Measurements from ENCODE around the gene MAGI2.

The MAGI2 gene

DNA sequence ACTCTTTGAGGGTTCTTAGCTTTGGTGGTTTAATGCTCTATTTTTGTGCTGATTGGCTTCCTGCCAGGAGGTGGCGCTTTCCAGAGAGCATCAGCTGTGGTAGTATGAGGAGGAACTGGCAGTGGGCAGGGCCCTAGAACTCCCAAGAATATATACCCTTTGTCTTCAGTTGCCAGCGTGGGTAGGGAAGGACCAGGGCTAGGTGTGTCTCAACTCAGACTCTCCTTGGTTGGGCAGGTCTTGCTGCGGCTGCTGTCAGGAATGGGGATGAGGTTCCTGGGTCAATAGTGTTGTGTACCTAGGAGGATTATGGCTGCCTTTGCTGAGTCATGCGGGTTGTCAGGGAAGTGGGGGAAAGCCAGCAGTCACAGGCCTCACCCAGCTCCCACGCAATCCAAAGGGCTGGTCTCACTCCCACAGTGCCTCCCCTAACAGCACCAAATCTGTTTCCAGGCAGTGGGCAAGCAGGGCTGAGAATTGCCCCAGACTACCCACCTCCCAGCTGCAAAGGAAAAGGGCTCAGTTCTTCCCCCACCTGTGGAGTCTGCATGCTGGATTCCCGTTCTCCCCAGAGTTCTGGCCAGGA, 1463.4 kb downstream of the MAGI2 start:
- Histone ChIP-seq H3K9ac (ENCODE audit: low read length in 5 of 5) (no peak overlapping the region), H3K4me1 (ENCODE audit: control insufficient read depth in 5 of 5, insufficient read depth in 5 of 5, low read length in 5 of 5) (peaks cover 0 to 12% (median 0%) of the 10 kb centered on the region in 5 donors), H3K4me3 (ENCODE audit: low read depth in 1 of 5, low read length in 5 of 5) (no peak overlapping the region), H3K27ac (ENCODE audit: low read depth, low read length) (no peak overlapping the region), H3K9me3 (ENCODE audit: control insufficient read depth in 5 of 5, low read length in 5 of 5) (no peaks in the 10 kb centered on the region), H3K27me3 (ENCODE audit: control insufficient read depth in 5 of 5, insufficient read depth in 4 of 5, low read length in 5 of 5) (no peaks in the 10 kb centered on the region), H3K36me3 (ENCODE audit: control insufficient read depth in 5 of 5, insufficient read depth in 5 of 5, low read length in 5 of 5) (no peaks in the 10 kb centered on the region)

DNA sequence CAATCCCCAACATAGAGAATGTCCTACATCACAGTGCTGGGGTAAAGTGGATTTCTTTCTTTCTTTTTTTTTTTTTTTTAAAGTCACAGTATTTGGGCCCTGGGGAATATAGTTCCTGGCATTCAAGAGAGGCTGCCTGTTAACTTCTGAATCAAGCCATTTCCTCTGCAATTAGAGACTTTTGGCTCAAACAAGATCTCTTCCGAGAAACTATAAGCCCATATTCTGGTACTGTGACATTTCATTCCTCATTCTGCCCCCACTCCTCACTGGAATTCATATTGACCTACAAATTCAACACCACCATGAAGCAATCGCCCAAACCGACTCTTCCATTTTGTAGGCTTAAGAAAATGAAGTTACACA, 1467.5 kb downstream of the MAGI2 start:
- Histone ChIP-seq H3K9ac (ENCODE audit: low read length in 5 of 5) (peak overlapping the region in 1 of 5 donors; percentile 8), H3K9me3 (ENCODE audit: control insufficient read depth in 5 of 5, low read length in 5 of 5) (no peaks in the 10 kb centered on the region), H3K4me1 (ENCODE audit: control insufficient read depth in 5 of 5, insufficient read depth in 5 of 5, low read length in 5 of 5) (peaks cover 0 to 12% (median 0%) of the 10 kb centered on the region in 5 donors), H3K27ac (ENCODE audit: low read depth, low read length) (no peak overlapping the region), H3K36me3 (ENCODE audit: control insufficient read depth in 5 of 5, insufficient read depth in 5 of 5, low read length in 5 of 5) (no peaks in the 10 kb centered on the region), H3K27me3 (ENCODE audit: control insufficient read depth in 5 of 5, insufficient read depth in 4 of 5, low read length in 5 of 5) (no peaks in the 10 kb centered on the region), H3K4me3 (ENCODE audit: low read depth in 1 of 5, low read length in 5 of 5) (no peak overlapping the region)

DNA sequence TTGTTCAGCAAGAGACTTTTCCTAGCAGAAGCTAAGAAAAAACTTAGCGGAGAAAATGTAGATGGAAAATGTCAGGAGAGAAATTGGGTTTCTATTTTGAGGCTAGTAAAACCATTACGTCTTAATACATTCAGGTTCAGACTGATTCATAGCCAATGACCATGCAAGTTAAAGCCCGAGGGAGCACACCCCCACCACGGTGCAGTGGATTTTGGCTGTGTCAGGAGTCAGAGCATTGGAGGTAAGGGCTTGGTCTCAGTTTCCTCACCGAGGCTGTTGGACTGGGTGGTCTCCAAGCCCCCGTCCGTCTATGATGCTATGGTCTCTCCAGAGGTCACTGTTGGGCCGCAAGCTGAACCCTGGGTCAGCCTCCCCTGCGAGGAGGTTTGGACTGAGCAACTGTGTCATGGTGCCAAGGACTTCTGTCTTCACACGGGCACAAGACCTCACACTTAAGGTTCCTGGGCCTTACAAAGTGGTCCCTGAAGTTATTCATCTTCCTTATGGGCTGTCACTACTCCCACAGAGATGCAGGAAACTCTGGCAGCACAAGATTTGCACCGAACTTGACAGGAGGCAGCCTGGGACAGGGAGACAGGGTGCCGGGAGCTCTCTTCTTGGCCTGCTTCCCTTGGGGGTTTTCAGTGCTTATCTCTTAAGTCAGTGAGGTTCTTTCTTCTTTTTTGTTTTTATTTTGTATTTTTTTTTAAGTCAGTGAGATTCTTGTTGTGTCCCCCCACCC, 1468.1 kb downstream of the MAGI2 start:
- no peak overlapping the region for H3K4me3 ChIP-seq (ENCODE audit: low read depth in 1 of 5, low read length in 5 of 5)
- H3K4me1 ChIP-seq (ENCODE audit: control insufficient read depth in 5 of 5, insufficient read depth in 5 of 5, low read length in 5 of 5), result peaks cover 0 to 12% (median 0%) of the 10 kb centered on the region in 5 donors
- H3K9me3 ChIP-seq (ENCODE audit: control insufficient read depth in 5 of 5, low read length in 5 of 5), result no peaks in the 10 kb centered on the region
- H3K36me3 ChIP-seq (ENCODE audit: control insufficient read depth in 5 of 5, insufficient read depth in 5 of 5, low read length in 5 of 5), result no peaks in the 10 kb centered on the region
- H3K27me3 ChIP-seq (ENCODE audit: control insufficient read depth in 5 of 5, insufficient read depth in 4 of 5, low read length in 5 of 5), result no peaks in the 10 kb centered on the region
- peak overlapping the region in 1 of 5 donors; percentile 8 for H3K9ac ChIP-seq (ENCODE audit: low read length in 5 of 5)
- H3K27ac ChIP-seq (ENCODE audit: low read depth, low read length), result no peak overlapping the region

DNA sequence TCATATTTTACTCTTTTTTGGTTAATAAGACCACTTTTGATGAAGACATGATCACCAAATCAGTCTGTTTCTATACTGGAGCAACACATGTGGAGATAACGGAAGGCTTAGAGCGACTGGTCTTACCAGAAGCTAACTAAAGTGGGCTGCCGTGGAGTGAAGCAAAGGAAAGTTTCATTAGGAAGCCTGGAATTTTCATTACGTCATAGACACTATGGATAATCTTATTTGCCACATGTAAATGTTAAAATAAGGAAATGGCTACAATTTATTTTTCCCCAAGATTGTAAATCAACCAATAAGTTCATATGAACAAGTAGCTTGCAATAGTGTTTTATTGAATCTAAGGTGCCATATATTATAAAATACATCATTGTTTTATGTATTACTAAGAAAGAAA, 1469.5 kb downstream of the MAGI2 start:
- Histone ChIP-seq H3K27ac (ENCODE audit: low read depth, low read length) (no peak overlapping the region), H3K4me3 (ENCODE audit: low read depth in 1 of 5, low read length in 5 of 5) (no peak overlapping the region), H3K9me3 (ENCODE audit: control insufficient read depth in 5 of 5, low read length in 5 of 5) (no peaks in the 10 kb centered on the region), H3K27me3 (ENCODE audit: control insufficient read depth in 5 of 5, insufficient read depth in 4 of 5, low read length in 5 of 5) (no peaks in the 10 kb centered on the region), H3K36me3 (ENCODE audit: control insufficient read depth in 5 of 5, insufficient read depth in 5 of 5, low read length in 5 of 5) (no peaks in the 10 kb centered on the region), H3K9ac (ENCODE audit: low read length in 5 of 5) (no peak overlapping the region), H3K4me1 (ENCODE audit: control insufficient read depth in 5 of 5, insufficient read depth in 5 of 5, low read length in 5 of 5) (peaks cover 0 to 12% (median 0%) of the 10 kb centered on the region in 5 donors)

DNA sequence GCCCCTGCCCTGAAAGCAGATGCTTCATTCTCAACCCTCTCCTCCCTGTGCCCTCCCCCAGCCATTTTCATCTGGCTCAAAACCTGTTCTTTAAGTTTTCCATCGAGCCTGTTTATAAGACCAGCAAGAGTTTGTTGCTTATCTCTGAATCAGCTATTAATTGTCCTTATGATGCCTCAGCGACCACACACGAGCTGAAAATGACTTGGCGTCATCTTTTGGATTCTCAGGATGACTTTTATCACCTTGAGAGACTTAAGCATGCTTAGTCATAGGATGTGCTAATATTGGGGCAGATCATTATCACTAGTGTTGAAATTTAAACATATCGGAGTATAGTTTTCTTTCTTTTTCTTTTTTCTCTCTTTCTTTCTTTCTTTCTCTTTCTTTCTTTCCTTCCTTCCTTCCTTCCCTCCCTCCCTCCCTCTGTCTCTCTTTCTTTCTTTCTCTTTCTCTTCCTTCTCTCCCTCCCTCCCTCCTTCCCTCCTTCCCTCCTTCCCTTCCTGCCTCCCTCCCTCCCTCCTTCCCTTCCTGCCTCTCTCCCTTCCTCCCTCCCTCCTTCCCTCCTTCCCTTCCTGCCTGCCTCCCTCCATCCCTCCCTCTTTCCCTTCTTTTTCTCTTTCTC, 1470.4 kb downstream of the MAGI2 start:
- Histone ChIP-seq H3K4me1 (ENCODE audit: control insufficient read depth in 5 of 5, insufficient read depth in 5 of 5, low read length in 5 of 5) (peaks cover 0 to 12% (median 0%) of the 10 kb centered on the region in 5 donors), H3K36me3 (ENCODE audit: control insufficient read depth in 5 of 5, insufficient read depth in 5 of 5, low read length in 5 of 5) (no peaks in the 10 kb centered on the region), H3K27ac (ENCODE audit: low read depth, low read length) (no peak overlapping the region), H3K27me3 (ENCODE audit: control insufficient read depth in 5 of 5, insufficient read depth in 4 of 5, low read length in 5 of 5) (no peaks in the 10 kb centered on the region), H3K4me3 (ENCODE audit: low read depth in 1 of 5, low read length in 5 of 5) (no peak overlapping the region), H3K9ac (ENCODE audit: low read length in 5 of 5) (no peak overlapping the region), H3K9me3 (ENCODE audit: control insufficient read depth in 5 of 5, low read length in 5 of 5) (no peaks in the 10 kb centered on the region)

DNA sequence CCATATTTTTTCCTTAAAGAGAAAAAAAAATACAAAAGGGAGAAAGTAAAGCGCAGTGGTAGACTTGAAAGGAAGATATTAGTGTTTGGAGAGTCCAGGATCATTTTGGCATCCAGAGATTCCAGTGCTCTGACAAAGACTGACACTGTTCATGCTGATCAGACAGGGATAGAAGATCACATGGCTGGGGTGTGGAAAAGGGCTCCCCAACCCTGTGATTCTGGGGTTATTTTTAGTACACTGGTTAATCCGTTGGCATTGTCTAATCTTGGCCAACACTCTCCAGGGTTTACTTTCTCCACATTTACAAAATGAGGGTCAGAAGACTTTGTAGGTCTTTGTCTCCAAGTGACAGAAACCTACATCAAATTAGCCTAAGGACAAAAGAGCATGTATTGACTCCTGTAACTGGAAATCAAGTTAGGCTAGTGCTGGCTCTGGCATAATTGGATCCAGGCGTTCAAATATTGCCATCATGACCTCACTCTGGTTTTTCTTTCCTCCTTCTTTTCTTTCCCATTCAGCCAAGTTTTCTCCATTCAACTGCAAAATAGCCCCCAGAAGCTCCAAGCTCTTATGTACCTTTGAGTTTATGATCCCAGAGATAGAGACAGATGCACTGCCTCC, 1473.3 kb downstream of the MAGI2 start:
- H3K27me3 ChIP-seq (ENCODE audit: control insufficient read depth in 5 of 5, insufficient read depth in 4 of 5, low read length in 5 of 5), result no peaks in the 10 kb centered on the region
- no peak overlapping the region for H3K27ac ChIP-seq (ENCODE audit: low read depth, low read length)
- H3K4me1 ChIP-seq (ENCODE audit: control insufficient read depth in 5 of 5, insufficient read depth in 5 of 5, low read length in 5 of 5), result no peaks in the 10 kb centered on the region
- no peak overlapping the region for H3K9ac ChIP-seq (ENCODE audit: low read length in 5 of 5)
- H3K9me3 ChIP-seq (ENCODE audit: control insufficient read depth in 5 of 5, low read length in 5 of 5), result no peaks in the 10 kb centered on the region
- no peaks in the 10 kb centered on the region for H3K36me3 ChIP-seq (ENCODE audit: control insufficient read depth in 5 of 5, insufficient read depth in 5 of 5, low read length in 5 of 5)
- H3K4me3 ChIP-seq (ENCODE audit: low read depth in 1 of 5, low read length in 5 of 5), result no peak overlapping the region

DNA sequence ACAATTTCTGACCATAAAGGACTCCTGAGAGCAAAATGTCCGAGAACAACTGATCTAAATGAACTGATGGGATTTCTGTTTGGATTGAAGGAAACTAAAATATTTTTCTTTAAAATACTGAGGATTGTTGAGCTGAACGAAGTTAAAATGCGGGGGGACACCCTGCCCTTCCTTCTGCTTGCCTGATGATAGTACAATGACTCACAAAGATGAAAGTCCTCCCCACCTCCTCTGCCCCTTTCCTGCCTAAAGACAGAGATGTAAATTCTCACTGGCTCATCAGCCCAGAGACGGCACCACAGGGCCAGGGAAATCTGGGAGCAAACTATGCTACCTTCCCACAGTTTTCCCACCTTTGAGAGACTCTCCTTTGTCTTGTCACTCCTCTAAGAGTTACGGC, 1474.2 kb downstream of the MAGI2 start:
- no peak overlapping the region for H3K9ac ChIP-seq (ENCODE audit: low read length in 5 of 5)
- H3K4me1 ChIP-seq (ENCODE audit: control insufficient read depth in 5 of 5, insufficient read depth in 5 of 5, low read length in 5 of 5), result no peaks in the 10 kb centered on the region
- no peak overlapping the region for H3K27ac ChIP-seq (ENCODE audit: low read depth, low read length)
- H3K36me3 ChIP-seq (ENCODE audit: control insufficient read depth in 5 of 5, insufficient read depth in 5 of 5, low read length in 5 of 5), result no peaks in the 10 kb centered on the region
- no peak overlapping the region for H3K4me3 ChIP-seq (ENCODE audit: low read depth in 1 of 5, low read length in 5 of 5)
- H3K9me3 ChIP-seq (ENCODE audit: control insufficient read depth in 5 of 5, low read length in 5 of 5), result no peaks in the 10 kb centered on the region
- H3K27me3 ChIP-seq (ENCODE audit: control insufficient read depth in 5 of 5, insufficient read depth in 4 of 5, low read length in 5 of 5), result no peaks in the 10 kb centered on the region

DNA sequence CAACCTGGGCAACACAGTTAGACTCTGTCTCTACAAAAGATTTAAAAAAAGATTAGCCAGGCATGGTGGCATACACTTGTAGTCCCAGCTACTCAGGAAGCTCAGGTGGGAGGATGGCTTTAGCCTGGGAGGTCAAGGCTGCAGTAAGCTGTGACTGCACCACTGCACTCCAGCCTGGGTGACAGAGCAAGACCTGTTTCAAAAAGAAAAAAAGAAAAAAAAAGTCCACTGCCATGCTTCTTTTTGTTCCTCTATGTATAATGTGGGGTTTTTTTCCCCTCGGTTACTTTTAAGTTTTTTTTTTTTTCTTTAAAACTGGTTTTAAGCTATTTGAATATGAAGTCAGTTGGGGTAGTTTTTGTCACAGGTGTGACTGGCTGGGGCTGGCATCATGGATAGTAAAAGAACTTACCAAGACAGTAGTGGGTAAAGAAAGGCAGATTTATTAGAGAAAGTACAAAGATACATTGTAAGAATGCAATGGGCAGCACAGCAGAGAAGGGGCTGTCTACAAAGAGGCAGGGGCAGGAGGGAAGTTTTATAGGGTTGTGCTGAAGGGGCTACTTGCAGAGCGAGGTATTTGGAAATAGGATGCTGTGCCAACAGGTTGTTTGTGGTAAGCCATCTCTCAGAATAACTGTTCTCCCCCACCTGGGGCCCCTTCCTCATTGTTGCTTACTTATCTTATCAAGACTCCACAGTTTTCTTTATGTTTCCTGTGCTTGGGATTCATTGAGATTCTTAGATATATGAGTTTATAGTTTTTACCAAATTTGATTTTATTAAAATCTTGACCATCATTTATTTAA, 1477.6 kb downstream of the MAGI2 start:
- Histone ChIP-seq H3K9ac (ENCODE audit: low read length in 5 of 5) (no peak overlapping the region), H3K27ac (ENCODE audit: low read depth, low read length) (no peak overlapping the region)

DNA sequence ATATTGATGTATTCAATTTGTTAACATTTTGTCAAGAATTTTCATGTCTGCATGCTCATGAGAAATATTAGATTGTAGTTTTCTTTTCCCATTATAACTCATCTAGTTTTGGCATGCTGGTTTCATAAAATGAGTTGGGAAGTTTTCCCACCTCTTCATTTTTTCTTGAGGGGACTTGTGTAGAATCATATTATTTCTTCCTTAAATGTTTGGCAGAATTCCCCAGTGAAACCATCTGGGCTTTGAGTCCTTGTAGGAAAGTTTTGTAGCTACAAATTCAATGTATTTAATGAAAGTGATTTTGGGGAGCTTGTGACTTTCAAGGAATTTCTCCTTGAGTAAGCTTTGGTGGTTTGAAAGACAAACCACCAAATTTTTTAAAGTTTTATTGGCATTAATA, 1481.7 kb downstream of the MAGI2 start:
- Histone ChIP-seq H3K36me3 (ENCODE audit: control insufficient read depth in 5 of 5, insufficient read depth in 5 of 5, low read length in 5 of 5) (no peaks in the 10 kb centered on the region), H3K27ac (ENCODE audit: low read depth, low read length) (no peak overlapping the region), H3K9ac (ENCODE audit: low read length in 5 of 5) (no peak overlapping the region), H3K4me3 (ENCODE audit: low read depth in 1 of 5, low read length in 5 of 5) (no peak overlapping the region), H3K9me3 (ENCODE audit: control insufficient read depth in 5 of 5, low read length in 5 of 5) (no peaks in the 10 kb centered on the region), H3K27me3 (ENCODE audit: control insufficient read depth in 5 of 5, insufficient read depth in 4 of 5, low read length in 5 of 5) (no peaks in the 10 kb centered on the region), H3K4me1 (ENCODE audit: control insufficient read depth in 5 of 5, insufficient read depth in 5 of 5, low read length in 5 of 5) (no peaks in the 10 kb centered on the region)

More for the DNA sequence above, 1477.6 kb downstream of the MAGI2 start:
- Histone ChIP-seq H3K36me3 (ENCODE audit: control insufficient read depth in 5 of 5, insufficient read depth in 5 of 5, low read length in 5 of 5) (no peaks in the 10 kb centered on the region), H3K4me3 (ENCODE audit: low read depth in 1 of 5, low read length in 5 of 5) (no peak overlapping the region), H3K4me1 (ENCODE audit: control insufficient read depth in 5 of 5, insufficient read depth in 5 of 5, low read length in 5 of 5) (no peaks in the 10 kb centered on the region), H3K9me3 (ENCODE audit: control insufficient read depth in 5 of 5, low read length in 5 of 5) (no peaks in the 10 kb centered on the region), H3K27me3 (ENCODE audit: control insufficient read depth in 5 of 5, insufficient read depth in 4 of 5, low read length in 5 of 5) (no peaks in the 10 kb centered on the region)

Data from subcutaneous abdominal adipose tissue (tissue), 5 donors.